Stimulated activated CD8-positive, alpha-beta memory T cell treated with anti-CD3 and anti-CD28 coated beads, Interleukin-12 subunit alpha, Interleukin-12 subunit beta, amount 100 ng/mL, for 1 hour (primary cell): ENCODE measurements around the gene HSD17B3.
"Not testable (repeated sequence)": the region's sequence is repeated elsewhere in the genome, so short reads cannot be mapped to it uniquely, and the experiment has no call there.

Experiments
- DNase-seq: peaks from one replicate; pipeline ENCODE4 v3.0.0-alpha.2; 2020; ENCODE audit warnings: low read depth

Gene HSD17B3

DNA sequence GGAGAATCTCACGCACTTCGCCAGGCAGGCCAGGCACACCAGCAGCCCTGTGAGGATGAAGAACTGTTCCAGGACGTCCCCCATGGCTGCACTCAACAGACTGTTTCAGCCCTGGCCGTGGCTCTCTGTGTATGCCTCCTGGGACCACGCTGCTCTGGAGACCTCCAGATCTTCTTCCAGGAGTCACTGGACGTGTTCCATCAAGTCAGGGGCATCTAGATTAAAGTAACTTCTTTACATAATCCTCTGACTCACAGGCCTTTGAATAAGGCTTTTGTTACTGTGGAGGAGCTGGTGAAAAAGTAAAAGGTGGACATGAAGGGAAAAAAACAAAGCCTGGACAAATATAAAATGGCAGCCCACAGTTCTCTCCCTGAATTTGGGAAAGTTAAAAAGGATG, at the start of gene HSD17B3:
TSS of gene HSD17B3 (minus strand) at position 156 of the 400 bp plus-strand sequence. CDS start at position 84, 72 bp downstream.
- DNase-seq: no peak

DNA sequence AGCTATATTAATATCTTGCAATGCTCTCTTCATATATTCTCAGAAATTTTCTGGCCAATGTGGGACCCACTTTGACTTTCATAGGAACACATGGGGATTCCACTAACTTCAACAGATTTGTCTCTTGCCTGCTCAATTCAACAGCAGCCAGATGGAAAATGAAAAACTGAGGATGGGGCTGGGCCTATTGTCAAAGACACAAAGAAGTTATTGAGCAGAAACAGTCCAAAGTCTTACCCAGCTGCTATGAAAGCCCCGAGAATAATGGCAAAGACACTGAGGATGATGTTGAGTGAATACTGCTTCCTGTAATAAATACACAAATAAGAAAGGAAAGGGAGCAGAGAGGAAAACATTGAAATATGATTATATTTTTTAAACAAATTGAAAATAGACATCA, 48.9 kb upstream of the HSD17B3 start:
- DNase-seq: no peak

DNA sequence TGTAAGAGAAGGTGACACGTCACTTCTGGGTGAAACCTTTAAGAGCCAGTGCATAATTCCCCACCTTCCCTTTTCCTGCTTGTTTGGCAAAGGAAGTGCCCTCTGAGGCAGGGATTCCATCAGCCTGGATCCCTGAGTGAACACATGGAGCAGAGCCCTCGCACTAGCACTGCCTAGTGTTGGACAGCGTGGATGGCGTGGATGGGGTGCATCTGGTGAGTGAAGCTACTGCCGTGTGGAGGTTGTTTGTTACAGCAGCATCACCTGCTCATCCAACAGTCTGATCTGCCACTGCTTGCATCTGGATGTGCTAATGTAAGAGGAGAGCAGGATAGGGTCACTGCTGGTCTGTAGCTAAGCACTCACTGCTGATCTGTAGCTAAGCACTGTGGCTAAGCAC, 46.3 kb upstream of the HSD17B3 start:
- no peak for DNase-seq

DNA sequence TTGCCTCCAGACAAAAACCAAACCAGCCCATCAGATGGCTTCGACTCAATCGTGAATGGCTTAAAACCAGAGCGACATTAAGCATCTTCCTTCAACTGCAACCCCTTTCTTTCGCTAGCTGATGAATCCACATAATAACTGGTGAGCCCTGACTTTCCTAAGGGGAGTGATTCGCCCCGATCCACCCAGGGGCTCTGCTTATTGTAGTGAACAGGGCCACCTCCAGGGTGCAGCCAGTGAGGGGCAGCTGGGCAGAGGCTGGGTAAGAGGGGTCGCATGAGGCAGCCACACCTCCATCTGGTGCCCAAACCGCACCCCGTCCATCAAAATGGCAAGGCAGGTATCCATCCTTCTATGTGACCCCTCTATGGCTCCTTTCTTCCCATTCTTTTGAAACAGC, 43.6 kb upstream of the HSD17B3 start:
- no peak for DNase-seq

DNA sequence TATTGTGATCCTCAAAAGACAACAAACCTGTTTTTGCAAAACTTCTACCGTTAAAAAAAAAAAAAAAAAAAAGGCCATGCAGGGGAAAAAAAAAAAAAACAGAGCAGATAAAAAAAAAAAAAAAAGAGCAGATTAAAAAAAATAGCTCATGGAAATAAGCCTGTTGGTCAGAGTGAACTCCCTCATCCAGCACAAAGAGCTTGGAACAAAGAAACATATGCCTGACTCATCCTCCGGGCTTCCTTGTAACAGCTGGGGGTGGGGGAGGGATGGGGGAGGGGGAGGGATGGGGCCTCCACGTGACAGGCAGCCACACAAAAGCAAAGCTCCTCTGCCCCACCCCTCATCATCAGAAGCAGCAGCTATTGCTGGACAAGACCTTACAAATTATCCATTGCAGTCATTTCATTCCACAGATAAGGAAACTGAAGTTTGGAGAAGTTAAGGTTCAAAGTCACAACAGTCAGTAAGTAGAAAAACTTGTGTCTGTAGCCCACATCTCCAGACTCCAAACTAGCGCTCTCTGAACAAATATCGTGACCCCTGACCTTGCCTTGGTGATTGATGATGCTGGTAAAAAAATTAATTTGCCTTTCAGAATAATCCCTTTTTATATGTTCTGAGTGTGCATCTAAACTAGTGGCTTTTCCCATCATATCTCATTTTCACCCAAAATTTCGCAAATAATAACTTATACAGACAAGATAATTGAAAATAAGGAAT, 42.6 kb upstream of the HSD17B3 start:
- no peak for DNase-seq

DNA sequence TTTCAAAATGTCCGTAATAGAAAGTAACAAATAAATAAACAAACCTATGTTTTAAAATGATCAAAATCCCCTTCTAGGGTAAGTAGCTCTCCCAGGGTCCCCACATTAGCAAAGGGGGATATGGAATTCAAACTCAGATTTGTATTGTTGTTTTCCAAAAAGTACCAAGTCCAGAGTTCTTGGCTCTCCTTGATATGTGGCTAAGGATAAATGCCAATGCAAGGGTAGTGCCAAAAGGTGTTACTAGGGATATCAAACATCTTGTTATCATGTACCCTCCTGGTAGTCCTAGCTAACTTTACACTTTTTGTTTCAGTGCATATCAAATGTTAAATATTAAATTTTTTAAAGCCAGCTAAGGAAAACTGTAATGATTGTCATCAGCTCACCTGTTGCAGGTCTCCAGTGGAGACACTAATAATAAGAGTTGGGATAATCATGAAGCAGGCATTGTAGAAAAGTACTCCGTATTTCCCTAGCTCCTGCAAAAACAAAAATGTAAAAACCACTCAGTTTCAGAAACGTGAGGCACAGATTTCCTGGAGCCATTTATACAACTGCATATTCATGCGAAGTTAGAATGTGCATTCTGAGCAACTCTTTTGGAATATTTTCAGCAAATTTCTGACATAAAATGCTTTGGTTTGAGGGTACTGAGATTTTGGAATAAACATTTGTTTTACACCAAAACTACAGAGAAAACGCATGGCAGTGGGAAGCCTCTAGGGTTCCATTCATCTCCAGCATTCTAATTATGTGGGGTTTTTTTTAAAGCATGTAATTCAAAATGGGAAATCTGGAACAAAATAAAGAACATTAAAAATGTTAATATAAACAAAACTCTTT, 41.8 kb upstream of the HSD17B3 start:
- no peak for DNase-seq

DNA sequence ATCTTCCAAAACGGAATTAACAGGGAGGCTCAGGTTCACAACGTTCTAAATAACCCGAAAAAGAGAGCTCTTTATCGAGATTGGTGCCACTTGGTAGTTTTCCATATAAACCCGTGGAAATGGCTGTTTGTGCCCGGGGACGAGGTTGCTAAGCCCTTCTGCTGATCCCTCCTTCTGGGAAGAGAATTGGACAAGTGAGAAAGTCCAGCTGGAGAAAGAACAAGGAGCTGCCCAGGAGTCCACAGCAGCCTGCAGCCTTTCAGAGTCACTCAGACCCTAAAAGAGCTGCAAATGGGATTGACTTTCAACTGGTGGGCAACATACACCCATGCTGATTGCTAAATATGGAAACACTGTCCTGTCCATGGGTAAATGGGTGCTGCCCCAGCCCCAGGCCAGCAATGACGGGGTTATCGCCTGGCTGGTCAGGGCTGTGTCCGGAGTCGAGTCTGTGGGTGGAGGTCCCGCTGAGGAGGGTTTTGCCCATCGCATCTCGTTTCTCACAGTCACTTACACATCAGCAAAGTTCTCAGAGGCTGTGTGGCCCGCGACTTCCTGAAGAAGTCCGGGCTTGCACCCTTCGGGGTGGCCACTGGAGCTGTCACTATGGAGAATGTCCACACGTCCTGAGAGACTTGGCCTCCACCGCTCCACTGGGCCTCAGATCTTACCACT, 40.7 kb upstream of the HSD17B3 start:
- DNase-seq: no peak

DNA sequence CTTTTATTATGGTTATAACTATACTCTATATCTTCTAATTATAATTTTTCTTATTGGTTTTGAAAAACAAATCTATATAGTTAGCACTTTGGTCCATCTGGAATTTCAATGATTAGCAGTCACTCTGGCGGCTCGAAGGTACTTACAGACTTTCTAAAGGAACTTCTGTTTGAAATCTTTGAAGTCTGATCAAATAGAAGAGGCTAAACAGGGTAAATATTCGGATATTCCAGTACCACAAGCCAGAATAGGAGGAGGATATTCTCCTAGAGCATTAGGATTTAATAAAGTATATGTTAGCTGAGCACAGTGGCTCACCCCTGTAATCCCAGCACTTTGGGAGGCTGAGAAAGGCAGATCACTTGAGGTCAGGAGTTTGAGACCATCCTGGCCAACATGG, 38.7 kb upstream of the HSD17B3 start:
- DNase-seq: no peak

DNA sequence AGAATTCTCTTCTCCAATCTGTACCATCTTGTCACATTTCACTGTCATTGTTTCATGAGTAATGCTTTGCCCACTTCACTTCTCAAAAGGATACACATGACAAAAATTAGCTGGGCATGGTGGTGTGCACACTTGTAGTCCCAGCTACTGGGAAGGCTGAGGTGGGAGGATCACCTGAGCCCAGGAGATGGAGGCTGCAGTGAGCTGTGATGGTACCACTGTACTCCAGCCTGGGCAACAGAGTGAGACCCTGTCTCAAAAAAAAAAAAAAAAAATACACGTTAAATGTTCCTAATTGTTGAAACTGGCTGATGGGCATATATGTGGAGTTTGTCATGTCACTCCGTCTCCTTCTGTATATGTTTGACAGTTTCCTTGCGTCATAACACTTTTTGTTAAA, 36.3 kb upstream of the HSD17B3 start:
- no peak for DNase-seq

DNA sequence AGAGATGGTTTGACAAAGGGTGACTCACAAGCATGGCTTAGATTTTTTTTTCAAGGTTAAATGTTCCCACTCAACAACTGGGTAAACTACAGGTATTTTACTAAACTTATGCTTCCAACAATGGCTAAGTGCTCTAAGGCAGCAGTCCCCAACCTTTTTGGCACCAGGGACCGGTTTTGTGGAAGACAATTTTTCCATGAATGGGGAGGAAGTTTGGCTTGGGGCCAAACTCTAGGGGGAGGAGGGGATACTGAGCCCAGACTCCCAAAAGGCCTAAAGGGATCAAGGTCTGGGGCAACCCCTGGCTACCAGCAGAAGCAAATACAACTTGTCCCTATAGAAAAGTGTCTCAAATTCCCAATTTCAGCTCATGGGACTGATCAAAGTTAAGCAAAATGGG, 32.0 kb upstream of the HSD17B3 start:
- no peak for DNase-seq

DNA sequence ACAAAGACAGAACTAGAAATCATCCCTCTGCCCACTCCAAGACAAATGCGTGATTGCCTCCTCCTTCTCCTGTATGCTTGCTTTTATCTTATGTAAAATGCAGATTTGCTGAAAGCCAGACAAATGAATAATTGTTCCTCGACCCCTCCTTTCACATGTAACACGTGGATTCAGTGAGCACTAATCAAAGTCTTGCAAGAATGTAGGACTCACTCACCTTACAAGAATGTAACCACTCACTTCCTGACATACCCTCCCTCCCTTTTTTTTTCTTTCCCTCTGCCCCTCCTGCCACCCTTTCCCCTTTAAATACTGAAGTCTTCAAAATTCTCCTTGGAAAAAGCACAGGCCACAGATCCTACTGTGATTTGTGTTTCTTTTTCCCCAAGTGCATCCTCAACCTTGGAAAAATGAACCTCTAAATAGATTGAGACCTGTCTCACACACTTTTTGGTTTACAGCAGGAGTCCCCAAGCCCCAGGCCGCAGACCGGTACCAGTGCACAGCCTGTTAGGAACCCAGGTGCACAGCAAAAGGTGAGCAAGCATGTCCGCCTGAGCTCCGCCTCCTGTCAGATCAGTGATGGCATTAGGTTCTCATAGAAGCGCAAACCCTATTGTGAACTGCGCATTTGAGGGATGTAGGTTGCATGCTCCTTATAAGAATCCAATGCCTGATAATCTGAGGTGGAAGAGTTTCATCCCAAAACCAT, 29.4 kb upstream of the HSD17B3 start:
- DNase-seq: no peak

DNA sequence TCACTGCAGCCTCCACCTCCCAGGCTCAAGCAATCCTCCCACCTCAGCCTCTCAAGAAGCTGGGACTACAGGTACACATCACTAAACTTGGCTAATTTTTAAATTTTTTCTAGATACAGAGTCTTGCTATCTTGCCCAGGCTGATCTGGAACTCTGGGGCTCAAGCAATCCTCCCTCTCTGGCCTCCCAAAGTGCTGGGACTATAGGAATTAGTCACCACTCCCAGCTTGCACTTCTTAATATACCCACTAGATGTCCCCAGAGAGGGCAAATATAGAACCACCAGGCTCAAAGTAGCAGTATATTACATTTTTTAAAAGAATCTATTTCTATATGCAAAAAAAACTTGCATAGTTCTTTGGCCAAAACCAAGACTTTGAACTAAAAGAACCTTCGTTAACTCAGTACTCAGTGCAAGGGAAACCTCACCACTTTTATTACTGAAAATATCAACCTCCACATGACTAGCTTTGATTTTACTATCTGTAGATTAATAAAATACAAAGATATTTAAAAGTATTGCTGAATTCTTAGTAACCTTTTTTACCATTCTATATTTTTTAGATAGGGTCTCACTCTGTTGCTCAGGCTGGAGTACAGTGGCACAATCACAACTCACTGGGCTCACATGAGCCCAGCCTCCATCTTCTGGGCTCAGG, 25.8 kb upstream of the HSD17B3 start:
- DNase-seq: peak; percentile 8

DNA sequence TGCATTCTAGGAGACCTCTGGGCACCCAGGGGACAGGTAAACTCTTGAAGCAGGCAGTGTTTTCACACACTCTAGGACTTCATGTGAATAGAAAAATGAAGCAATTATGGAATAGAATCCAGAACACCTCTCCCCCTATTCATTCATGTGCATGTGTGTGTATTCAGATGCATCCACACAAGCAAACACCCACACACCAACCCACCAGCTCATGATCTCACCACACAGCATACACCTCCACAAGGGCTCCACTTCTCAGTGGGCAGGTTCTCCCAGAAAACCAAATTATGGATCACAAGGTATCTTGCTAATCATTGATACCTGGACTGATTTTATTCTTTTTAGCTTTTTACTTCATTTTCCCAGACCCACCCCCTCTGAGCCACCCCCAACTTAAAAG, 21.2 kb upstream of the HSD17B3 start:
- DNase-seq: no peak

DNA sequence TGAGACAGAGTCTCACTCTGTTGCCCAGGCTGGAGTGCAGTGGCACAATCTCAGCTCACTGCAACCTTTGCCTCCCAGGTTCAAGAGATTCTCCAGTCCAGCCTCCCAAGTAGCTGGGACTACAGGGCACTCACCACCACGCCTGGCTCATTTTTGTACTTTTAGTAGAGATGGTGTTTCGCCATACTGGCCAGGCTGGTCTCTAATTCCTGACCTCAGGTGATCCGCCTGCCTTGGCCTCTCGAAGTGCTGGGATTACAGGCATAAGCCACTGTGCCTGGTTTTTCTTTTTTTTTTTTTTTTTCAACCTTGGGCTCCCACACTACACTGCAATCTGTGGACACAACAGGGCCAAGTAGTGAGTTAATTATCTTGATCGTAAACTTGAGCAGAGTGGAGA, 20.8 kb upstream of the HSD17B3 start:
- DNase-seq: not testable (repeated sequence)

DNA sequence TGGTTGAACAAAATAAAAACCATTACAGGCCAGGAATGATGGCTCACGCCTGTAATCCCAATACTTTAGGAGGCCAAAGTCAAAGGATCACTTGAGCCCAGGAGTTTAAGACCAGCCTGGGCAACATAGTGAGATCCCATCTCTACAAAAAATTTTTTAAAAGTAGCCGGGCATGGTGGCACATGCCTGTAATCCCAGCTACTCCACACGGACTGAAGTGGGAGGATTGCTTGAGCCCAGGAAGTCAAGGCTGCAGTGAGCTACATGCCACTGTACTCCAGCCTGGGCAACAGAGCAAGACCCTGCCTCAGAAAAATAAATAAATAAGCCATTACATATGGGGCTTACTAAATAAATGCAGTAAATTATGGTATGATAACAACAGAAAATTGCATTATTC, 20.2 kb upstream of the HSD17B3 start:
- not testable (repeated sequence) for DNase-seq

DNA sequence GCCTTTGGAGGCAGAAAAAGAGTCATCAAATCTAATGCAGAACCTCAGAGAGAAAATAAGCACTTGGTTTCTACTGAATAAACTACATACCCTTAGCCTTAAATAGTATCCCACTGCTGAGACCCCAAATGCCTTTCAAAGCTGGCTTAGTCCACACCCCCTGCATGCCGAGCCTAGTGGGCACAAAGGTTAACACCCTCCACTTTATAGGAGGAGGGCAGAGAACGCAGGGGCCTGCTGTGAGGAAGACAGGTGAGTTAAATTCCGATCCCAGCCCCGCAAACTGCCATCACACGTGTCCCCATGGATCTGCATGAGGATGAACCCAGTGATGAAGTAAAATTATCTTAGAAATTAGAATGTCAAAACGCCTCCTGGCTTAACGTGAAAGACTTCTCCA, 19.5 kb upstream of the HSD17B3 start:
- no peak for DNase-seq

DNA sequence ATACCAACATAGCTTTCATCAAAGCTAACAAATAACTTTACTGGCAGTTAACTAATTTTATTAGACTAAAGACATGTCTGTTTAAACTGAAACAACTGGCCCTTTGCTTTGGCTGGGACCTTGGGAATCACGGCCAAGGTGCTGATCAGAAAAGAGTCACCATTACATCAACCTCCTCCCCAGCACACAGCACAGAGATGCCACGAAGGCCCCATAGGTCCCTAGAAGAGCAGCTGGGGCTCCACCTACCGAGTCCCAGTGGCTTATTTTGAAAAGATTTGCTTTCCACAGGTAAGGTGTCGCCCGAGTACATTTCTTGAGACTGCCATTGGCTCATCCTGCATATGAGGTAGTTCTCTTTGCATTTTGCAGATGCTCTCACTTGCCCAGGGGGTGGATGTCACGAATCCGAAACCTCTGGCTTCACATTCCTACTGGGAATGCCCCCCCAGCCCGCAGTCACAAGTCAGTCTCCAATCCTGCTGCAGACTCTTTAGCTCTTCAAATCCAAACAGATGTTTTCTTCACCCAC, 18.8 kb upstream of the HSD17B3 start:
- DNase-seq: no peak

DNA sequence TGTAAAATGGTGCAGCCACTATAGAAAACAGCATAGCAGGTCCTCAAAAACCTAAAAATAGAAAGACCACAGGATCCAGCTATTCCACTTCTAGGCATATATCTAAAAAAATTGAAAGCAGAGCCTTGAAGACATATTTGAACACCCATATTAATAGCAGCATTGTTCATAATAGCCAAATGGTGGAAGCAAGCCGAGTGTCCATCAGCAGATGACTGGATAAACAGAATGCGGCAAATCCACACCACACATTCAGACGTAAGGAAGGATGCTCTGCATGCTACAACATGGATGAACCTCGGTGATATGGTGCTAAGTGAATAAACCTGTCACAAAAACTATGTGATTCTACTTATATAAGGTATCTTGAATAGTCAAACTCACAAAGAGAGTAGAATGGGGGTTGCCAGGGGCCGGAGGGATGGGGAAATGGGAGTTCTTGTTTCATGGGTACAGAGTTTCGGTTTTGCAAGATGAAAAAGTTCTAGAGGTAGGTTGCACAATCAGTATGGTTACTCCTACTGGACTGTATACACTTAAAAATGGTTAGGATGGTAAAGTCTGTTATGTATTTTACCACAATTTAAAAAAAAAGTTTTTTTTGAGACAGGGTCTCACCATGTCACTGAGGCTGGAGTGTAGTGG, 17.1 kb upstream of the HSD17B3 start:
- DNase-seq: no peak

DNA sequence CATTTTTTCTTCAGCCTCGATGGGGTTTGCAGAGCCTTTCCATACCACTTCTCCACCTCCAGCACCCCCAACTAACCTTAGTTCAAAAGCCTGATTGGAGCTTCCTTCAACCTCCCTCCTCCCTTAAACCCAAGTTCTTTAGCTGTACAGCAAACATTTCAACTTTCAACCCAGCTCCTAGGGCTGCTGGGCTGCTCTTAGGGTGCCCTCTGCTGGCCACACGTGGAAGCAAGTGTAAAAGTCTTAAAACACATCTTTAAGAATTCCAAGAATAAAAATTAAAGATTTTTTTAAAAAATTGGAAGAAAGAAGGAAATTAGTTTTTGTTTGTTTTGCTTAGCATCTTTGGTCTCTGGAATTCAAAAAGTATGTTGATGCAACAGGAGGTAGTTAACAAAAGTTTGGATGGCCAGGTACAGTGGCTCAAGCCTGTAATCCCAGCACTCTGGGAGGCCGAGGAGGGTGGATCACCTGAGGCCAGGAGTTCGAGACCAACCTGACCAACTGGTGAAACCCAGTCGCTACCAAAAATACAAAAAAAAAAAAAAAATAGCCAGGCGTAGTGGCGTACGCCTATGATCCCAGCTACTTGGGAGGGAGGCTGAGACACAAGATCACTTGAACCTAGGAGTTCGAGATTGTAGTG, 15.5 kb upstream of the HSD17B3 start:
- DNase-seq: peak; percentile 22

DNA sequence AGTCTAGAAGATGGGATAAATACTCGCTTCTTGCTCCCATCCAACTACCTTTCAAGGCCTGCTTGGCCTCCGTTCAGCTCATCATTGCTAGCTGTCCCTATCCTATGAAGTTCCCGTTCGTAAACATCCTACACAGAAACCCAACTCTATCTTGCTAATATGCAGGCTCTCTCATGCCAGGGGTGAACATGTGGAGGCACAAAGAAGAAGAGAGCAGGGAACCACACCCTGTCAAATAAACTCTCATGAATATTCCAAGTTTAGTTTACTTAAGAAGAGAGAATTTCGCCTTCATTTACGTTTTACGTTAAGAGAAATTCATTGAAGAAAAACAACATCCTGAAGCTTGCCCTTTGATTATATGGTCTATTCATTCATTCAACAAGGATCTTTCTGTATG, 7.9 kb upstream of the HSD17B3 start:
- no peak for DNase-seq
